ENCODE results near the gene CD19.
A peak's percentile ranks its signal among the peaks of the same experiment; 100 is the strongest.
"Not testable (repeated sequence)": the region's sequence is repeated elsewhere in the genome, so short reads cannot be mapped to it uniquely, and the experiment has no call there.

Gene CD19

DNA sequence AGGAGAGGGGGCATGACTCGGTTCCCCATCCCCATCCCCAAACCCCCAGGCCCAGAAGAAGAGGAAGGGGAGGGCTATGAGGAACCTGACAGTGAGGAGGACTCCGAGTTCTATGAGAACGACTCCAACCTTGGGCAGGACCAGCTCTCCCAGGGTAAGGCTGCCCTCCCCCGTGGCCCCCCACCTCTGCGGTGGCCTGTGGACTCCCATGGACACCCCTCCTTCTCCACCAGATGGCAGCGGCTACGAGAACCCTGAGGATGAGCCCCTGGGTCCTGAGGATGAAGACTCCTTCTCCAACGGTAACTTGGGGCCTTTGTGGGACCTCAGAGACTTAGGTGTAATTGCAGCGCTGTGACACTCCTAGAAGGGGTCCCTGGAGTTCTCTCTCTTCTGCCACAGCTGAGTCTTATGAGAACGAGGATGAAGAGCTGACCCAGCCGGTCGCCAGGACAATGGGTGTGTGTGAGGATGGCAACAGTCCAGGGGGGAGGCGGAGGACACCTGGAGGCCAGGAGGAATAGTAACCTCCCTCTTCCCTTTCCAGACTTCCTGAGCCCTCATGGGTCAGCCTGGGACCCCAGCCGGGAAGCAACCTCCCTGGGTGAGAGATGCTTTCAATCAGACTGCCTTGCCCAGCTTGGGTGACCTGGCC, 5.6 kb downstream of the CD19 start:
- DNase-seq: no peak

DNA sequence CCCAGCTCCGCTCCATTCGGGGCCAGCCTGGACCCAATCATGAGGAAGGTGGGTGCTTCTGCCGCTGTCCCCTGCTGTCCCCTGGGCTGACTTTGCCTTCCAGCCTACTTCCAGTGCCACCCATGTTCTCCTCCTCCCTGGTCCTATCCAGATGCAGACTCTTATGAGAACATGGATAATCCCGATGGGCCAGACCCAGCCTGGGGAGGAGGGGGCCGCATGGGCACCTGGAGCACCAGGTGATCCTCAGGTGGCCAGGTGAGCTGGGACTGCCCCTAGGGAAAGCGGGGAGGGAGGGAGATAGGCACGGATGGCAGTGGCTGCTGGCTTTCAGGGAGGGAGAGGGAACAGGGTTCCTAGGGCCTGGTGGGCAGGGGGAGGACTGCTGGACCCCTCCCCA, 7.0 kb downstream of the CD19 start:
- DNase-seq: no peak

DNA sequence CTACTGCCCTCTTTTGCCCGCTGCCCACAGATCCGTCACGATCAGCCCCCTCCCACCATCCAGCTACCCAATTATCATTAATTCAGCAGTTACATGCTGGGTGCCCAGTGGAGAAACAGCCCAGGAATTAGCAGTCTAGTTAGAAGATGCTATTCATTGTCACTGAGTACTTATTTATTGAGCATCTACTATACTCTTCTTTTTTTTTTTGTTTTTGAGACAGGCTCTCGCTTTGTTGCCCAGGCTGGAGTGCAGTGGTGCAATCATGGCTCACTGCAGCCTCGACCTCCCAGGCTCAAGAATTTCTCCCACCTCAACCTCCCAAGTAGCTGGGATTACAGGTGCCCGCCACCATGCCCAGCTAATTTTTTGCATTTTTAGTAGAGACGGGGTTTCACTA, 8.1 kb downstream of the CD19 start:
- not testable (repeated sequence) for DNase-seq

DNA sequence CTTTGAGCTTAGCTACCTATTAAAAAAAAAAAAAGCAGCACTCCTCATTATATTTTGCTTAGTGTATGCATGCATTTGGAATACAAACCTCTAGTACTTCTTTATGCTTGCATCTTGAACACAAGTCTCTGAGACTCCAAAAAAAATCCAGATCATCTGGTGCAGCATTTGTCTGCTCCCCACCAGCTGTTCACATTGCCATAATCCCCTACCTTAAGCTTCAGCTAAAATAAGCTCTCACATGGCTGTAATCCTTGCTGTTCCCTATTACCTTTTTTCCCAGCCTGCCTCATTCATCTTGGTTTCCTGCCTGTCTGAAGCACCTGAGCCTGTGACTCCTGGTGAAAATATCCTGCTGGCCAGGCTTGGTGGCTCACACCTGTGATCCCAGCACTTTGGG, 11.5 kb downstream of the CD19 start:
- DNase-seq: no peak

DNA sequence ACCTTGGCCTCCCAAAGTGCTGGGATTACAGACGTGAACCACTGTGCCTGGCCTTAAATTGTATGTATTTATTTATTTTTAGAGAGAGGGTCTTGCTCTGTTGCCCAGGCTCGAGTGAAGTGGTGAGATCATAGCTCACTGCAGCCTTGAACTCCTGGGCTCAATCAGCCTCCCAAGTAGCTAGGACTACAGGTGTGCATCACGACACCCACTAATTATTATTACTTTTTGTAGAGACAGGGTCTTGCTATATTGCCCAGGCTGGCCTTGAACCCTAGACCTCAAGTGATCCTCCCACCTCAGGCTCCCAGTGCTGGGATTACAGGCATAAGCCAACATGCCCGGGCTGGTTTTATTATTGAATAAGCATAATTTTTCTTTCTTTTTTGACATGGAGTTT, 14.9 kb downstream of the CD19 start:
- no peak for DNase-seq

DNA sequence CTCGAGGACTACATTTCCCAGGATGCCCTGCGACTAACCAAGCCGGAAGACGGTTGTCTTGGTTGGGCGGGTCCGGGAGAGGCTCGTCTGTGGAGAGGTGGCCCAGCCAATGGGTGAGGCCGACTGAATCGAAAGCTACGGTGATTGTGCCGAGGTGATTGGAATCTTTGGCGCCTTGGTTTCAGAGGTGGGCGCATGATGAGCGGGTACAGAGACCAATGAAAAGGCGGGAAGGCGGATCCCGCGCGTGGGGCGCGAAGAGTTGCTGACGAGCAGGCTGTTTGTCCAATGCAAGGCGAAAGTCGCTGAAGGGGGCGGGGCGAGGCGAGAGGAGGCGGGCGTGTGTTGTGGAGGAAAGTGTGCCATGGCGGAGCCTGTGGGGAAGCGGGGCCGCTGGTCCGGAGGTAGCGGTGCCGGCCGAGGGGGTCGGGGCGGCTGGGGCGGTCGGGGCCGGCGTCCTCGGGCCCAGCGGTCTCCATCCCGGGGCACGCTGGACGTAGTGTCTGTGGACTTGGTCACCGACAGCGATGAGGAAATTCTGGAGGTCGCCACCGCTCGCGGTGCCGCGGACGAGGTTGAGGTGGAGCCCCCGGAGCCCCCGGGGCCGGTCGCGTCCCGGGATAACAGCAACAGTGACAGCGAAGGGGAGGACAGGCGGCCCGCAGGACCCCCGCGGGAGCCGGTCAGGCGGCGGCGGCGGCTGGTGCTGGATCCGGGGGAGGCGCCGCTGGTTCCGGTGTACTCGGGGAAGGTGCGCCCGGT, 19.1 kb downstream of the CD19 start, which contains the start of gene NFATC2IP:
TSS of gene NFATC2IP (plus strand) at position 290 of the 762 bp plus-strand sequence. CDS start at position 365, 75 bp downstream.
- peak; percentile 100 for DNase-seq

DNA sequence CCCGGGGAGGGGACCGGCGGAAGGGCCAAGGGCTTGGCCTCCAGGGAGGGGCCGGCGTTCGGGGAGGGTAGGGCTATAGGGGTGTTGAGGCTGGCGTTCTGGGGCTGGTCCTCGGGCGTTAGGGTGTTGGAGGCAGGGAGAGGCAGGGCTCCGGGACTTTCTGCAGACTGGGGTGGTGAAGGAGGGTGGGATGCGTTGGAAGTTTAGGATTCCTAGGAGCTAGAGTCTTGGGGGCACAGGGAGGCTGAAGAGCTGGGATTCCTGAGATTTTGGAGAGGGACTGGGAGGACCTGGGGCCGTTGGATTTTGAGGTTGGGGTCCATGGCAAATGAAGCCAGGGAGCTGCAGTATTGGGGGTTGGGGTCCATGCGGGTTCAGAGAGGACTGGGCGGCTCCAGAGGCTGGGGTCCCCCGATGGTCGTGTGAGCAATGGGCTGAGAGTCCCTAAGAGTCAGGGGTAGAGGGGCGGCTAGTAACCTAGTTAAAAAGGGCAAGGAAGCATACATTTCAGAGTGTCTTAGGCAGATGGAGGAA, 19.7 kb downstream of the CD19 start:
- no peak for DNase-seq

DNA sequence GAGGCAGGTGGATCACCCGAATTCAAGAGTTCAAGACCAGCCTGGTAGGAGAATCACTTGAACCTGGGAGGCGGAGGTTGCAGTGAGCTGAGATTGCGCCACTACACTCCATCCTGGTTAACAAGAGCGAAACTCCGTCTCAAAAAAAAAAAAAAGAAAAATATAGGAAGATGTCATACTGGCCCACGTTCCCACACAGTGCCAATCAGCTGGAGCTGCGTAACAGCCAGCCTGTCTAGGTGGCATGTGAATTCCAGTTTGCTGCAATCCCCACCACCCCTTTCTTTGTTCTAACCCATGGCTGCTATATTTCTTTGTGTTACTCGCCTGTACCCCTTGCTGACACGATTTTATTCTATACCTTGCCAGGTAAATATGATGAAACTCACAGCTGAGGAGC, 26.4 kb downstream of the CD19 start:
- DNase-seq: no peak

DNA sequence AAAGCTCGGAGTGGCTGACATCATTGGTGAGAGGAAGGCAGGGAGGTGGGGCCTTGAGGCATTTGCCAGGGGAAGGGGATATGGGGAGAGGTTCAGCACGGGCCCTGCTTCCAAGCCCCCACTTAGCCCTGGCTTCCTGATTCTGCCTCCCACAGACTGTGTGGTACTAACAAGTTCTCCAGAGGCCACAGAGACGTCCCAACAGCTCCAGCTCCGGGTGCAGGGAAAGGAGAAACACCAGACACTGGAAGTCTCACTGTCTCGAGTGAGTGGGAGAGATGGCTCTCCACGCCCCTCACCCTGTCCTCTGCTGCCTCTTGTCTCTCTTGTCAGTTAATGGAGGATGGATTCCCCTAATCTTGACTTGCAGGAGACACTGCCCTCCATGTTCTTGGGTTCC, 27.1 kb downstream of the CD19 start:
- DNase-seq: no peak

DNA sequence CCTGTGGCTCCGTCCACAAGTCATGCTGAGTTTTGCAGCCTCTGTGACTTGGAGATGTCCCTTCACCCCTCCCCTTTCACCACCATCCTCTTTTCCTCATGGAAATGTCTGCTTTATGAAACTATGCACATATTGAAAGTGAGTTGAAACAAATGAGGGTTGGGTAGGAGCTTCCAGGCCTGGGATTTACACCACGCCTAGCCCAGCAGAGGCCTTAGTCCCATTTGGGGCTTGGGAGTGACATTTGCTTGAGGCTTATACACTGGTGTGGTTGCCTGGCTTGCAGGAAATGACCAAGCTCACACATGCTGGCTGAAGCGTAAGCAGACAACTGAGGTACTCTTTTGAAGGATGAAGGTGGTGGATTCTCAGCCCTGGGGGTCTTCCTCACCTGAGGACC, 32.3 kb downstream of the CD19 start:
- DNase-seq: no peak

DNA sequence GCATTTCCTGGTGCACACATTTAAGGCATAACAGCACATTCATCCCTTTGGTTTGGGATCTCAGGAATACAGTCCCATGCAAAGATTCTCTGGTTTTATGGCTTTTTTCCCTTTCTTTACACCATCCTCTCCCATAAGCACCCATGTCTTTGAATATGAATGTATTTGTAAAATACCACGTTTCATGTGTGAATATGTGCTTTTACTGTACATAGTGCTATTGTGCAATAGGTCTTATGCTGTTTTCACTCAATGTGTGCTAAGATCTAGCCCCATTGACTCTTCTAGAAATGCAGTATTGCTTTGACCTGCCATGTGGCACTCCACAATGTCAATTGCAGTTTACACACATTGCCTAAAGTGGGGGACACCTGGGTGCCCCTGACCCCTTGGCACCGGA, 32.7 kb downstream of the CD19 start:
- DNase-seq: no peak

DNA sequence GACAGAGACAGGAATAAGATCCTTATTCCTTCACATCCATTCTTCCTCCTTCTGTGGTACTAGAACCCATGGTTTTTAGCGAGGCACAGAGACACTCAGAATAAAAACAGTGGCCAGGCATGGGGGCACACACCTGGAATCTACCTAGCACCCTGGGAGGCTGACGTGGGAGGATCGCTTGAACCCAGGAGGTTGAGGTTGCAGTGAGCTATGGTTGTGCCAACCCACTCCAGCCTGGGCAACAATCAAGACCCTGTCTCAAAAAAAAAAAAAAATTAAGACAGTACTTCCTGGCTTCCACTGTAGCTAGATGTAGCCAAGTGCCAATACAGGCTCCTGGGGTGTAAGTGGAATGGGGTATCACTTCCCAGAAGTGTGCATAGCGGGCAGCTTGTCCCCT, 35.4 kb downstream of the CD19 start:
- DNase-seq: no peak

DNA sequence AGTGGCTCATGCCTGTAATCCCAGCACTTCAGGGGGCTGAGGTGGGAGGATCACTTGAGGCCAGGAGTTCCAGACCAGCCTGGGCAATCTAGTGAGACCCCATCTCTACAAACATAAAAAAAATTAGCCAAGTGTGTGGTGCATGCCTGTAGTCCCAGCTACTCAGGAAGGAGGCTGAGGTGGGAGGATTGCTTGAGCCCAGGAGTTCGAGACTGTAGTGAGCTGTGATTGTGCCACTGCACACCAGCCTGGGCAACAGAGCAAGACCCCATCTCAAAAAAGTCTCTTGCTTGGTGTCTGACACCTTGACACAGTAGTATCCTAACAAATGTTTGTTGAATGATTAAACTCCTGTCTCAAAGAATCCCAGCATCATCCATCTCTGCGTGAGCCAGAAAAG, 37.9 kb downstream of the CD19 start:
- DNase-seq: not testable (repeated sequence)

DNA sequence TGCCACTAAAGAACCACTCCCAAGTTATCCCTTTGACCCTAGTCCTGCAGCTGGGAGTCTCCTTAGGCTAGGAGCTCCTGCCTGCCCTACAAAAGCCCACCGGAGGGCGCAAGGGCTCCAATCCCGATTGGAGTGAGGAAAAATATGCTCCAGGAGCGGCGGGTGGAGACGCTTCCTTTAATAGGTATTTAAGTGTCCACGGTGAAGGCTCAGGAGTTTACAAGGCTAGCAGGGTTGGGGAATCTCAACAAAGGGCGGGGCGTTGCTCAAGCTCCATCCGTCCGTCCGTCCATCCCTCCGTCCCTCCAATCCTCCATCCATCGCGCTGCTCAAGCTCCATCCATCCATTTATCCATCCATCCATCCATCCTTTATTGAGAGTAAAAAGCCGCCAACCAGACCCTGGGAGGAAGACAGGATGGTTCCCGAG, 42.3 kb downstream of the CD19 start:
- peak; percentile 59 to 81 for DNase-seq

DNA sequence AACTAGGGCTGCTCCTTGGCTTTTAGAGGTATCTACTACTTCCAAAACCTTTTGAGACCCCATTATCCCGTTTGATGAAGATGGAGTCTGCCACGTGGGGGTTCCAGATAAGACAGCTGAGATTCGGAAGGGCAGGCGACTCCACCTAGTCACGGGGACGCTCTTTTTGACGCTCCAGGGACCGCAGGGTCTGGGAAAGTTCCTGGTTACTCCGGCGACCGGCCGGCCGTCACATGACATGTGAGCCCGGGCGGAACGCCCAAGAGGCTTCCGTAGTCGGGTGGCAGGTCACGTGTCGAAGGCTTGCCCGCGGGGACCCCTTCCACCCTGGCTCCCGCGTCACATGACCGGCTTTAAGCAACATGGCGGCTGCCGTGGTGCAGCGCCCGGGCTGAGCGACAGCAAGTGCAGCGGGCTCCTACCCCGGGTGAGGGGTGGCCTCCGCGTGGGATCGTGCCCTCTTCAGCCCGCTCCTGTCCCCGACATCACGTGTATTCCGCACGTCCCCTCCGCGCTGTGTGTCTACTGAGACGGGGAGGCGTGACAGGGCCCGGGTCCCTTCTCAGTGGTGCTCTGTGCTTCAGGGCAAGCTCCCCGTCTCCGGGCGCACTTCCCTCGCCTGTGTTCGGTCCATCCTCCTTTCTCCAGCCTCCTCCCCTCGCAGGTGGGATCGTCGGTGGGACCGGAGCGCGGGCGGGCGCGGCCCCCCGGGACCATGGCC, 42.8 kb downstream of the CD19 start, which contains the start of gene SPNS1:
TSS of gene SPNS1 (plus strand) at position 342 of the 721 bp plus-strand sequence. CDS start at position 716, 374 bp downstream.
- peak; percentile 93 to 96 for DNase-seq

DNA sequence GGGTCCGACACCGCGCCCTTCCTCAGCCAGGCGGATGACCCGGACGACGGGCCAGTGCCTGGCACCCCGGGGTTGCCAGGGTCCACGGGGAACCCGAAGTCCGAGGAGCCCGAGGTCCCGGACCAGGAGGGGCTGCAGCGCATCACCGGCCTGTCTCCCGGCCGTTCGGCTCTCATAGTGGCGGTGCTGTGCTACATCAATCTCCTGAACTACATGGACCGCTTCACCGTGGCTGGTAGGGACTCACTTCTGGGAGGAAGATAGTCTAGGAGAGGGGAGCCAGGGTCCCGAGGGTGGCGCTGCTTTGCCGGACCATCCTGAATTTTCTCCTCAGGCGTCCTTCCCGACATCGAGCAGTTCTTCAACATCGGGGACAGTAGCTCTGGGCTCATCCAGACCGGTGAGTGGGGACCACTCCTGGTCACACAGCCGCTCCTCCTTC, 43.4 kb downstream of the CD19 start:
- no peak for DNase-seq

DNA sequence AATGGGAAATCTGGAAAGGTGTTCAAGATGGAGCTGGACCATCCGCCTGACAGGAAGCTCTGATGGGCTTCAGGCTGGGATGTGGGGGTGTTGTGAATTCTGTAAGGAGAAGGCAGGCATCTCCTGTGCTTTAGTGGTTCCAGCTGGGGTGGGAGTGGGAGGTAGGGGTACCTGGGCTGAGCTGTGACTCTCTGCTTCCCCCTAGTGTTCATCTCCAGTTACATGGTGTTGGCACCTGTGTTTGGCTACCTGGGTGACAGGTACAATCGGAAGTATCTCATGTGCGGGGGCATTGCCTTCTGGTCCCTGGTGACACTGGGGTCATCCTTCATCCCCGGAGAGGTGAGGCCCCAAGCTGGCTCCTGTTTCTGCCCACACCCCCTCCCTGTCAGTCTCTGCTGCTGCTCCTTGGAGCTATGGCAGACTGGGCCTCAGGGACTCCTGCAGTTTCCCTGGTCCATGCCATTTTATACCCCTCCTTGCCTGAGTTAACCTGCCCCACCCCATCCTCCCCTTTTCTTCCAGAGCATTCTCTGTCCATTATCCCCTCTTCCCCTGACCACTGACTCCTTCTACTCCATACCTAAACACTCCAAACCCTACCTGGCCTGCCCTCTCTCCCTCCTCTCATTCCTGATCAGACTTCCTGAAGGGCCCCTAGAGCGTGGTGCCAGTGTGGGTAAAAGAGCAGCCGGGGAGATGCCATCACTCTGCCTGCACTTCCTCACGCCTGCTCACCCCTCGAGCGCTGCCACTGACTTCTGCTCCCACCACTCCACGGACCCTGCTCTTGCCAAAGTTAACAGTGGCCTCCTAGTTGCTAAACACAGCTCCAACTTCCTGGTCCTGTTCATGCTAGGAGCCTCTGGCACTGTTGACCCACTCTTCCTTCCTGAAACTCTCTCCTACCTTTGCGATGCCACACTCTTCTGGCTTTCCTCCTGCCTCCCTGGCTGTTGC, 46.2 kb downstream of the CD19 start:
- DNase-seq: no peak

DNA sequence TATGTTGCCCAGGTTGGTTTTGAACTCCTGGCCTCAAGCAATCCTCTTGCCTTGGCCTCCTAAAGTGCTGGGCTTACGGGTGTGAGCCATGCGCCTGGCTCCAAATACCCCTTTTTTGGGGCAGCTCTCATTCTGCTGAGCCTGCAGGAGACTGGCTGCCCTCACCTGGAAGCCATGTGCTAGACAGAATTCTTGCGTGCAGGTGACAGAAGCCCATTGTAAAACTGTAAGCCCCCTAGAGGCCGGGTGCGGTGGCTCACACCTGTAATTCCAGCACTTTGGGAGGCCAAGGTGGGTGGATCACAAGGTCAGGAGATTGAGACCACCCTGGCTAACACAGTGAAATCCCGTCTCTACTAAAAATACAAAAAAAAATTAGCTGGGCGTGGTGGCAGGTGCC, 48.6 kb downstream of the CD19 start:
- DNase-seq: not testable (repeated sequence)

DNA sequence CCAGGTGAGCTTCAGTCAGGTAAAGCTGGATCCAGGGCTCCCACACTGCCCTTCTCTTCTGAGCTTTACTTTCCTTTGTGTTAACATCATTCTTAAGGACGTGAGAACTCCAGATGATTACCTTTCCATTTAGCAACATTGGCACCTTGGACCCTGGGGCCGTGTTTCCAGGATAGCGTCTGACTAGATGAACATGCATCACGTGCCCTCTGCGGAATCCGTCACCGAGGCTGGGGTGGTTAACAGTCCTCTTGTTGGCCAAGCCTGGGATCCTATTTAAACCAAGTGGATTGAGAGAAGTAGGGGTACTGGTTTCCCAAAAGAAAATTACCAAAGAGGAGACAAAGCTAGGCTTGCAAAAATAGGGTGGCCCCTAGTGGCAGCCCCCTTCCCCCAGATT, 49.2 kb downstream of the CD19 start:
- DNase-seq: no peak

DNA sequence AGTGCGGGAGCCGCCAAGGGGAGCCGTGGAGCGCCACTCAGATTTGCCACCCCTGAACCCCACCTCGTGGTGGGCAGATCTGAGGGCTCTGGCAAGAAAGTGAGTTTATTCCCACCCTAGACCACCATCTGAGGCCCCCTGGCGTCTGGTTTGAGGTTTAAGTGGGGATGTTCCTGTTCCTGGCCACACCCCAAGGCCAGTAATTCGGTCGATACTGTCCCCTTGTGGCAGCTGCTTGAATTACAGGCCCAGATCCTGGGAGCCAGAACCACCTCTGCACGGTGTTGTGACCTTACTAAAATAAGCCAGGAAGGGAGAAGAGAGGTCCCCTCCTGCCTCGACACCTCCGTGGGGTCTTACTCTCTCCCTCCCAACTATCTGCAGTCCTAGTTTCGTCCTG, 49.7 kb downstream of the CD19 start:
- no peak for DNase-seq

DNA sequence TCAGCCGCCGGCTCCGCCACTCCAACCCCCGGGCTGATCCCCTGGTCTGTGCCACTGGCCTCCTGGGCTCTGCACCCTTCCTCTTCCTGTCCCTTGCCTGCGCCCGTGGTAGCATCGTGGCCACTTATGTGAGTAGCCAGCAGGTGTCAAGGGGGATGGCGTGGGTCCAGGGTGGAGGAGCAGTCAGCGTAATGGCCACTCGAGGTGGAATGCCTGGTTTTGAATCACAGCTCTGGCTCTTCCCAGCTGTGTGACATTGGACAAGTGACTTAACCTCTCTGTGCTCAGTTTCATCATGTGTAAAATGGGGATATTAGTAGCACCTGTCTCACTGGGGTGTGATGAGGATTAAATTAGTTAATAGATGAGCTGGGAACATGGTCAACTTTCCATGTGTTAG, 50.6 kb downstream of the CD19 start:
- DNase-seq: no peak

DNA sequence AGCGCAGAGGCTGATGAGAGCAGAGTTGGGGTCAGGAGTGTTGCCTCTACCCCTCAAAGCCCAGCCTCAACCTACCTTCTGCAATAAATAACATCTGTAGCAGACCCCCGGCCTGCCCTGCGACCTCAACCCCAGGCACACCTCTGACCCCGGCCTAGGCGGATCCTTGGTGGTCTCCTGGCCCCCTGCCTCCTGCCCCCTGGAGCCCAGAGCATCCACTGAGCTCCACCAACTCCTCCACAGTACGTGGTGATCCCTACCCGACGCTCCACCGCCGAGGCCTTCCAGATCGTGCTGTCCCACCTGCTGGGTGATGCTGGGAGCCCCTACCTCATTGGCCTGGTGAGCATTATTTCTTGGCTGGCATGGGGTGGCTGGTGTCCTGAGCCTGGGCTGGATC, 51.2 kb downstream of the CD19 start:
- DNase-seq: no peak

Data from SW 1271 (cell line).